ACHN (cell line): Measurements from ENCODE around the gene PDSS1.
"Not testable (repeated sequence)": the region's sequence is repeated elsewhere in the genome, so short reads cannot be mapped to it uniquely, and the experiment has no call there.

ENCODE experiments used
- DNase-seq: peaks from one replicate; pipeline ENCODE4 v3.0.0-alpha.2; 2015
- in situ Hi-C: cut with HindIII; loops from 2 replicates; pipeline ENCODE4 v1.10.0; 2017; ENCODE audit warnings: low sequenced_read_pairs, low pct_ligation_motif_present, low pct_unique_long_range_greater_than_20kb

PDSS1 gene

GRCh38 chr10:26780793-26781601 lies 83.5 kb downstream of the PDSS1 start:
- peak; percentile 80 for DNase-seq
- in situ Hi-C loops, result no loop called here

GRCh38 chr10:26781797-26782196 lies 84.3 kb downstream of the PDSS1 start:
- in situ Hi-C loops, result no loop called here
- DNase-seq, result peak; percentile 5

- in situ Hi-C loops, result no loop called here
- no peak for DNase-seq
Observed at GRCh38 chr10:26787362-26787761, 89.9 kb downstream of the PDSS1 start.

- DNase-seq, in situ Hi-C loops: not testable (repeated sequence)
Observed at GRCh38 chr10:26789779-26790178, 92.3 kb downstream of the PDSS1 start.

GRCh38 chr10:26790221-26790995 lies 92.9 kb downstream of the PDSS1 start:
- in situ Hi-C loops, result no loop called here
- DNase-seq, result peak; percentile 6

- in situ Hi-C loops, result no loop called here
- DNase-seq, result no peak
Observed at GRCh38 chr10:26792758-26793495, 95.4 kb downstream of the PDSS1 start.
